ENCODE data around the gene MCTP1. TPM values are rescaled to one million over a fixed set of nuclear protein-coding genes. Genes with fewer than 3 reads are reported as not detected.

MCTP1 gene
- total and polyA plus RNA-seq, 9 of the 15 experiments (the other 6 are each of a cell fraction or from before 2014, with no cell fraction given): 0.04 to 0.93 (median 0.06) TPM; not detected in 4

DNA sequence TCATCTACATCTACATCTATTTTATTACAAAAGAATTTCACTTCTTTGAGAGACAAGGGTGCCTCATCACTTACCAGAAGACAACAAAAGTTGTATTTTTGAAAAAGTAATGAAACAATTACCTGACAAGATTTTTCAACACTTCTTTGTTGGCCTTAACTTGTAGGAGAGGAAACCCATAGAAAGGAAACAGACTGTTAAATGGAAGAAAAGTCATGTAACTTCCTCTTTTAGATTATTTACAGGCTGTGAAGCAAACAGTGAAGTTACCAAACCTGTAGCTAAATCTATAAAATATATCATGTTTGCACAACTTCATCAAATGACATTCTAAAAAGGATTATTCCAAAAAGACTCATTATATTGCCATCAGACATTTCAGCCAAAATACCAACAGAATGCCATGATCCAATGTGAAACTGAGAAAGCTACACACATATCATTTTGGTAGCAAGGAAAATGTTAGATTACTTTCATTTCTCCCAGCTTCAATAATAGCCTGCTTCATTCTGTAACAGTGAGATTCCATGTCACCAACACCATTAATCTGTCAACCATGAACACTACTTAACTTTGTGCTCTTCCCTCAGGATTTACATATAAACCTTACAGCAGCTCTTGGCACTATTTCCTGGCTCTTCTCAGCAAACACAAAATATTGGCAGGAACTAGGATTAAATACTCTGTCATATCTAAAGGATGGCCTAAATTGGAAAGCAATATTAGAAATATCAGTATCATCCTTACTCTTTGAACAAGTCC, 122.5 kb downstream of the MCTP1 start:
- Histone ChIP-seq H3K4me1 (replicated peaks in 1 of 2; ENCODE audit: control insufficient read depth in 2 of 2, insufficient read depth in 2 of 2, low read length in 2 of 2) (no peaks in the 10 kb centered on the region), H3K9ac (ENCODE audit: insufficient read depth in 1 of 2, low read depth in 2 of 2, low read length in 2 of 2) (no peak overlapping the region), H3K36me3 (ENCODE audit: control insufficient read depth, insufficient read depth, low read length) (no peaks in the 10 kb centered on the region), H3K9me1 (ENCODE audit: control insufficient read depth, insufficient read depth, low read length) (no peaks in the 10 kb centered on the region), H3K4me2 (ENCODE audit: insufficient read depth, low read length) (no peak overlapping the region), H3K79me2 (ENCODE audit: control insufficient read depth, insufficient read depth, low read length) (no peaks in the 10 kb centered on the region), H3K27ac (ENCODE audit: extremely low read depth, low read depth, low read length) (no peak overlapping the region), H3K9me3 (replicated peaks; ENCODE audit: control insufficient read depth, insufficient read depth, low read depth, low read length) (no peaks in the 10 kb centered on the region), H4K20me1 (replicated peaks; ENCODE audit: control insufficient read depth, insufficient read depth, low read length) (no peaks in the 10 kb centered on the region), H3K27me3 (ENCODE audit: control insufficient read depth in 2 of 2, insufficient read depth in 2 of 2, low read length in 2 of 2) (no peaks in the 10 kb centered on the region), H3K4me3 (no peak overlapping the region), H2AFZ (ENCODE audit: low read depth, low read length) (no peak overlapping the region)
- CTCF ChIA-PET (ENCODE audit: low intra/inter-chr PET ratio): no interaction called here
- ATAC-seq (no peak), DNase-seq (ENCODE audit: extremely low read depth in 1 of 4, low spot score in 3 of 4) (no peak), FAIRE-seq (no peak)
- in situ Hi-C loops (cut with MboI) (no loop called here), intact Hi-C loops (cut with micrococcal nuclease) (no loop called here)
- POLR2A ChIA-PET: interaction anchor here (1.3 kb wide), 1 partner anchor 666 kb away, joined by 3 read pairs; no protein-coding TSS in a partner anchor
- no TSS peak for BruUV-seq (replicated peaks)
- TF ChIP-seq, protein P1, sequence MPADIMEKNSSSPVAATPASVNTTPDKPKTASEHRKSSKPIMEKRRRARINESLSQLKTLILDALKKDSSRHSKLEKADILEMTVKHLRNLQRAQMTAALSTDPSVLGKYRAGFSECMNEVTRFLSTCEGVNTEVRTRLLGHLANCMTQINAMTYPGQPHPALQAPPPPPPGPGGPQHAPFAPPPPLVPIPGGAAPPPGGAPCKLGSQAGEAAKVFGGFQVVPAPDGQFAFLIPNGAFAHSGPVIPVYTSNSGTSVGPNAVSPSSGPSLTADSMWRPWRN (IDR thresholded peaks at IDR 0.05; ENCODE audit: low read depth): no peak
- no peak for TF ChIP-seq MEF2A (IDR thresholded peaks at IDR 0.05; ENCODE audit: control insufficient read depth, low read depth, low read length)
- TF ChIP-seq, protein P2, sequence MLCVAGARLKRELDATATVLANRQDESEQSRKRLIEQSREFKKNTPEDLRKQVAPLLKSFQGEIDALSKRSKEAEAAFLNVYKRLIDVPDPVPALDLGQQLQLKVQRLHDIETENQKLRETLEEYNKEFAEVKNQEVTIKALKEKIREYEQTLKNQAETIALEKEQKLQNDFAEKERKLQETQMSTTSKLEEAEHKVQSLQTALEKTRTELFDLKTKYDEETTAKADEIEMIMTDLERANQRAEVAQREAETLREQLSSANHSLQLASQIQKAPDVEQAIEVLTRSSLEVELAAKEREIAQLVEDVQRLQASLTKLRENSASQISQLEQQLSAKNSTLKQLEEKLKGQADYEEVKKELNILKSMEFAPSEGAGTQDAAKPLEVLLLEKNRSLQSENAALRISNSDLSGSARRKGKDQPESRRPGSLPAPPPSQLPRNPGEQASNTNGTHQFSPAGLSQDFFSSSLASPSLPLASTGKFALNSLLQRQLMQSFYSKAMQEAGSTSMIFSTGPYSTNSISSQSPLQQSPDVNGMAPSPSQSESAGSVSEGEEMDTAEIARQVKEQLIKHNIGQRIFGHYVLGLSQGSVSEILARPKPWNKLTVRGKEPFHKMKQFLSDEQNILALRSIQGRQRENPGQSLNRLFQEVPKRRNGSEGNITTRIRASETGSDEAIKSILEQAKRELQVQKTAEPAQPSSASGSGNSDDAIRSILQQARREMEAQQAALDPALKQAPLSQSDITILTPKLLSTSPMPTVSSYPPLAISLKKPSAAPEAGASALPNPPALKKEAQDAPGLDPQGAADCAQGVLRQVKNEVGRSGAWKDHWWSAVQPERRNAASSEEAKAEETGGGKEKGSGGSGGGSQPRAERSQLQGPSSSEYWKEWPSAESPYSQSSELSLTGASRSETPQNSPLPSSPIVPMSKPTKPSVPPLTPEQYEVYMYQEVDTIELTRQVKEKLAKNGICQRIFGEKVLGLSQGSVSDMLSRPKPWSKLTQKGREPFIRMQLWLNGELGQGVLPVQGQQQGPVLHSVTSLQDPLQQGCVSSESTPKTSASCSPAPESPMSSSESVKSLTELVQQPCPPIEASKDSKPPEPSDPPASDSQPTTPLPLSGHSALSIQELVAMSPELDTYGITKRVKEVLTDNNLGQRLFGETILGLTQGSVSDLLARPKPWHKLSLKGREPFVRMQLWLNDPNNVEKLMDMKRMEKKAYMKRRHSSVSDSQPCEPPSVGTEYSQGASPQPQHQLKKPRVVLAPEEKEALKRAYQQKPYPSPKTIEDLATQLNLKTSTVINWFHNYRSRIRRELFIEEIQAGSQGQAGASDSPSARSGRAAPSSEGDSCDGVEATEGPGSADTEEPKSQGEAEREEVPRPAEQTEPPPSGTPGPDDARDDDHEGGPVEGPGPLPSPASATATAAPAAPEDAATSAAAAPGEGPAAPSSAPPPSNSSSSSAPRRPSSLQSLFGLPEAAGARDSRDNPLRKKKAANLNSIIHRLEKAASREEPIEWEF (CRISPR knock-in tag; IDR thresholded peaks at IDR 0.05): no peak
- TF ChIP-seq, protein P3, sequence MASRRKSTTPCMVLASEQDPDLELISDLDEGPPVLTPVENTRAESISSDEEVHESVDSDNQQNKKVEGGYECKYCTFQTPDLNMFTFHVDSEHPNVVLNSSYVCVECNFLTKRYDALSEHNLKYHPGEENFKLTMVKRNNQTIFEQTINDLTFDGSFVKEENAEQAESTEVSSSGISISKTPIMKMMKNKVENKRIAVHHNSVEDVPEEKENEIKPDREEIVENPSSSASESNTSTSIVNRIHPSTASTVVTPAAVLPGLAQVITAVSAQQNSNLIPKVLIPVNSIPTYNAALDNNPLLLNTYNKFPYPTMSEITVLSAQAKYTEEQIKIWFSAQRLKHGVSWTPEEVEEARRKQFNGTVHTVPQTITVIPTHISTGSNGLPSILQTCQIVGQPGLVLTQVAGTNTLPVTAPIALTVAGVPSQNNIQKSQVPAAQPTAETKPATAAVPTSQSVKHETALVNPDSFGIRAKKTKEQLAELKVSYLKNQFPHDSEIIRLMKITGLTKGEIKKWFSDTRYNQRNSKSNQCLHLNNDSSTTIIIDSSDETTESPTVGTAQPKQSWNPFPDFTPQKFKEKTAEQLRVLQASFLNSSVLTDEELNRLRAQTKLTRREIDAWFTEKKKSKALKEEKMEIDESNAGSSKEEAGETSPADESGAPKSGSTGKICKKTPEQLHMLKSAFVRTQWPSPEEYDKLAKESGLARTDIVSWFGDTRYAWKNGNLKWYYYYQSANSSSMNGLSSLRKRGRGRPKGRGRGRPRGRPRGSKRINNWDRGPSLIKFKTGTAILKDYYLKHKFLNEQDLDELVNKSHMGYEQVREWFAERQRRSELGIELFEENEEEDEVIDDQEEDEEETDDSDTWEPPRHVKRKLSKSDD (conservative IDR thresholded peaks at IDR 0.05; ENCODE audit: low read length): no peak
